Measurements from ENCODE around the gene APPL2. TPM values are rescaled to one million over a fixed set of nuclear protein-coding genes. Genes with fewer than 3 reads are reported as not detected.

APPL2 gene
- total RNA-seq, 2 donors from 2014 or later = 13.1 to 30.3 TPM

DNA sequence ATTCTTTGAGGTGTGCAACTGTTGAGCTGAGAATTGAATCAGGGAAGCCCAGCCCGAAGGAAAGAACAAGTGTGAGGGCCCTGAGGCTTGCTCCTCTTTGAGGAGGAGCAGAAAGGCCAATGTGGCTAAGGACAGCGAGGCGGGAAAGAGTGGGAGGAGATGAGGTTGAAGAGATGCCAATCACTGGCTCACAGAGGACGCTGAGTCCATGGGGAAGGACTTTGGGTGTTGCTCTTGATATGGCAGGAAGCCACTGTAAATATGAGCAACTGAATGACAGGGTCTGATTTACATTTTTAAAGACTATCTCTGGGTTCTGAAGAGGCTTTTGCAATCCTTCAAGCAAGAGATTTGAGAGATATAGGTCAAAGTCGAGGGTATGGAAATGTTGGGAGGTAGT lies 3.3 kb upstream of the APPL2 start:
- H3K36me3 ChIP-seq = no peaks in the 10 kb centered on the region
- no peak overlapping the region for H3K4me3 ChIP-seq
- H3K4me1 ChIP-seq = peaks cover 0 to 8% of the 10 kb centered on the region in 2 donors
- no peak for DNase-seq (ENCODE audit: low spot score)
- TF ChIP-seq, protein P1, sequence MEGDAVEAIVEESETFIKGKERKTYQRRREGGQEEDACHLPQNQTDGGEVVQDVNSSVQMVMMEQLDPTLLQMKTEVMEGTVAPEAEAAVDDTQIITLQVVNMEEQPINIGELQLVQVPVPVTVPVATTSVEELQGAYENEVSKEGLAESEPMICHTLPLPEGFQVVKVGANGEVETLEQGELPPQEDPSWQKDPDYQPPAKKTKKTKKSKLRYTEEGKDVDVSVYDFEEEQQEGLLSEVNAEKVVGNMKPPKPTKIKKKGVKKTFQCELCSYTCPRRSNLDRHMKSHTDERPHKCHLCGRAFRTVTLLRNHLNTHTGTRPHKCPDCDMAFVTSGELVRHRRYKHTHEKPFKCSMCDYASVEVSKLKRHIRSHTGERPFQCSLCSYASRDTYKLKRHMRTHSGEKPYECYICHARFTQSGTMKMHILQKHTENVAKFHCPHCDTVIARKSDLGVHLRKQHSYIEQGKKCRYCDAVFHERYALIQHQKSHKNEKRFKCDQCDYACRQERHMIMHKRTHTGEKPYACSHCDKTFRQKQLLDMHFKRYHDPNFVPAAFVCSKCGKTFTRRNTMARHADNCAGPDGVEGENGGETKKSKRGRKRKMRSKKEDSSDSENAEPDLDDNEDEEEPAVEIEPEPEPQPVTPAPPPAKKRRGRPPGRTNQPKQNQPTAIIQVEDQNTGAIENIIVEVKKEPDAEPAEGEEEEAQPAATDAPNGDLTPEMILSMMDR (IDR thresholded peaks at IDR 0.05) = no peak
- H3K9me3 ChIP-seq = no peaks in the 10 kb centered on the region
- H3K27ac ChIP-seq = no peak overlapping the region
- no peaks in the 10 kb centered on the region for H3K27me3 ChIP-seq

DNA sequence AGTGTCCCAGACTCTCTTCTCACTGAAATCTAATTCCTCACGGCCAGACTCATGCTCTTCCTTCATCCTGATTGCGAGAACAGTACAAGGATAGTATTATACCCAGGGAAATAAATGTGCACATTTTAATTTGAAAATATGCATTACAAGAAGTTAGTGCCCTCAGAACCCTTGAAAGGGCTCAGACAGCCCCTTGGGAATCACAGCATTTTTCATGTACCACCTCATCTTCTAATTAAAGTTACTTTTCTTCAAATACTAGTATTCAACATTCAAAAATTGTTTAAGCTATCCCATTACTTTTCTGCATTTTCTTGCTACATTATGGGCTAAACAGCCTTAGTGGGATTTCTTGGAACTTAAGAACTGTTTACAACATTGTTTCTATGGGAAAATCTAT lies 1.7 kb upstream of the APPL2 start:
- no peak for DNase-seq (ENCODE audit: low spot score)
- H3K9me3 ChIP-seq = no peaks in the 10 kb centered on the region
- no peaks in the 10 kb centered on the region for H3K27me3 ChIP-seq
- TF ChIP-seq, protein P1 (IDR thresholded peaks at IDR 0.05) = no peak
- no peak overlapping the region for H3K4me3 ChIP-seq
- no peak overlapping the region for H3K27ac ChIP-seq
- no peaks in the 10 kb centered on the region for H3K36me3 ChIP-seq
- peaks cover 0 to 25% of the 10 kb centered on the region in 2 donors for H3K4me1 ChIP-seq

DNA sequence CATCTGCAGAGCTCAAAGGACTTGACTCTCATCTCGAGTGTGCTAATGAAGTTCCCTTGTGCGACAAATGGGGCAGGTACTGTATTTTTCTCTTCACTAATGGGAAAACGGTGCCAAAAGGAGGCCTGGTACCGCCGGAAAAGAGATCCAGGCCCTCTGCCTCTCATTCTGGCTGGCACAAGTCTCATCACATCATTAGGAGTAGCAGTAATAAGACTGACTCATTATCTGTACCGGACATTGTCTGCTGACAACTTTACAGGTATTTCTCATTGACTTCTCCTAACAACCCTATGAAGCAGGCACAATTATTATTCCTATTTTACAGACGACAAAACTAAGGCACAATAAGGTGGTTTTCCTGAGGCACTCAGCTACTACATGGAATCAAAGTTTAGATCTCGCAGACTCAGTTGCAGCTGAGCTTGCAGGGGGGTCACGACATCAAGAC lies 668 bp downstream of the APPL2 start:
- DNase-seq (ENCODE audit: low spot score) = no peak
- Histone ChIP-seq H3K36me3 (no peaks in the 10 kb centered on the region), H3K27ac (peak overlapping the region; percentile 93 to 99), H3K4me3 (peak overlapping the region; percentile 89 to 98), H3K4me1 (peaks cover 0 to 47% of the 10 kb centered on the region in 2 donors), H3K27me3 (no peaks in the 10 kb centered on the region), H3K9me3 (no peaks in the 10 kb centered on the region)
- TF ChIP-seq, protein P1 (IDR thresholded peaks at IDR 0.05) = no peak

DNA sequence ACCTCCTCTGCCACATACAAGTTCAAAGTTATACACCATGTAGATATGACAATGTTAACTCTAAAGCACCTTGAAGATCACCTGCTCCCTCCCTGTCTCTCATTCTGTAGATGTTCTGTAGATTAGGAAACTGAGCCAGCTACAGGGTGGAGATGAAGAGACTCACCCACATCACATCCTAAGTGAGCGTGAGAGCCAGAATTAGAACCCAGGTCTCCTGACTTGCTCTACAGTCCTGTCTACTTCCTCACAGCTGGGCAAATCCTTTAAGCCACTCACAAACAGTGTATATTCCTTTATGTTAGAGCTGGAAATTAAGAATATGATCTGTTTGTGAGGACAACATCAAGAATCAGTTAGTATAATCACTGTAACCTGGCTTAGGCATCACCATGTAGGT lies 1.8 kb downstream of the APPL2 start:
- DNase-seq (ENCODE audit: low spot score) = no peak
- Histone ChIP-seq H3K27me3 (no peaks in the 10 kb centered on the region), H3K27ac (peak overlapping the region; percentile 93 to 99), H3K4me1 (peaks cover 0 to 57% of the 10 kb centered on the region in 2 donors), H3K9me3 (no peaks in the 10 kb centered on the region), H3K36me3 (no peaks in the 10 kb centered on the region), H3K4me3 (peak overlapping the region in 1 of 2 donors; percentile 89)
- TF ChIP-seq, protein P1 (IDR thresholded peaks at IDR 0.05) = no peak

DNA sequence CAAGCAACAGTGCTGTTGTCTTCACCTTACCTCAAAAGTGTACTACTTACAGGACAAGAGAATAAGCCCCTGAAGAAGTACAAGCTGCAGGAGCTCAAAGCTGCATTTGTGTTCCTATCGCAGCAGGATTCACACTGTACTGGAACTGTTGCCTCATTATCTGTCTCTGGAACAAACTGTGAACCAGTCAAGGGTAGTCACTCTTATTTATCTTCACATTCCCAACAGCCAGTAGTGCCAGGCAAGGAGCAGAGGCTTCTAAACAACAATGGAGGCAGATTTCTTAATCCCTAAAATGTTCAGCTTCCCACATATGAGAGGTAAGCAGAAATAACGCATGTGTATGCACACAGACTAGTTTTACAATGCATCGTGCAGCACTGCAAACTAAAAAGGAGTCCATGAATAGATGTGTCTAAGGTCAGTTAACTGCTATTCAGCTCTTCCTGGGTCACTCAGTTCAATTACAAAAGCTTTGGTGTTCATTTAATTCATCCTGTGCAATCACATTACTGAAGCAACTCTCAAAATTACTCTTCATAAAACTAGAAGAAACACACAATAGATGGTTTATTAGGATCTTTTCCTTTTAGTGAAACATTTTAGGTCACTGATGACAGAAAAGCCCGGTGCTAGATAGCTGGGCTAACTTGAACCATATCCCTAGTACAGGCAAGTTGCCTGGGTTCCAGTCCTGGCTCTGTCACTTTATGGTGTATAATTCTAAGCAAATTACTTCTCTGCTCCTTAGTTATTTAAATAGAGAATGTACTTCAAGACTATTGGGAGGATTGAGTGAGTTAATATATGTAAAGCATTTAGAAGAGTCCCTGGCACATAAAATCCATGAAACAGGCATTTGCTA lies 2.7 kb downstream of the APPL2 start:
- Histone ChIP-seq H3K36me3 (peaks cover 7% of the 10 kb centered on the region), H3K9me3 (no peaks in the 10 kb centered on the region), H3K27me3 (no peaks in the 10 kb centered on the region), H3K4me3 (peak overlapping the region; percentile 11 to 15), H3K27ac (peak overlapping the region; percentile 93 to 99), H3K4me1 (peaks cover 0 to 63% of the 10 kb centered on the region in 2 donors)
- DNase-seq (ENCODE audit: low spot score) = no peak
- TF ChIP-seq, protein P1 (IDR thresholded peaks at IDR 0.05) = no peak
